HG03439 (cell line): ENCODE measurements around the gene ARRB2.
"Not testable (repeated sequence)": the region's sequence is repeated elsewhere in the genome, so short reads cannot be mapped to it uniquely, and the experiment has no call there.

Source experiments
- ATAC-seq: cut with Tn5 transposase; IDR thresholded peaks from one replicate; pipeline ENCODE4 v1.9.1; 2021; ENCODE audit warnings: mild to moderate bottlenecking, moderate library complexity; ENCODE audit not compliant: unreplicated experiment

Gene ARRB2

GRCh38 chr17:4709794-4710692 lies at the start of gene ARRB2:
Gene ARRB2, plus strand, starts transcription at chr17:4710632. Its CDS starts 90 bp downstream, at chr17:4710722.
- peak; percentile 81 for ATAC-seq

GRCh38 chr17:4663711-4664110 lies 46.7 kb upstream of the ARRB2 start:
- ATAC-seq = no peak

- no peak for ATAC-seq
Observed at GRCh38 chr17:4664230-4664629, 46.2 kb upstream of the ARRB2 start.

- no peak for ATAC-seq
Observed at GRCh38 chr17:4665027-4665426, 45.4 kb upstream of the ARRB2 start.

GRCh38 chr17:4666296-4666695 lies 44.1 kb upstream of the ARRB2 start:
- no peak for ATAC-seq

- ATAC-seq = no peak
Observed at GRCh38 chr17:4667166-4667565, 43.3 kb upstream of the ARRB2 start.

- ATAC-seq = no peak
Observed at GRCh38 chr17:4672055-4672630, 38.3 kb upstream of the ARRB2 start.

- ATAC-seq = no peak
Observed at GRCh38 chr17:4672751-4673150, 37.7 kb upstream of the ARRB2 start.

GRCh38 chr17:4673169-4673568 lies 37.3 kb upstream of the ARRB2 start:
- no peak for ATAC-seq

GRCh38 chr17:4673986-4674684 lies 36.3 kb upstream of the ARRB2 start:
- no peak for ATAC-seq

- no peak for ATAC-seq
Observed at GRCh38 chr17:4674685-4674998, 35.8 kb upstream of the ARRB2 start.

- no peak for ATAC-seq
Observed at GRCh38 chr17:4675791-4676190, 34.6 kb upstream of the ARRB2 start.

GRCh38 chr17:4676791-4677190 lies 33.6 kb upstream of the ARRB2 start:
- no peak for ATAC-seq

- no peak for ATAC-seq
Observed at GRCh38 chr17:4678448-4679026, 31.9 kb upstream of the ARRB2 start.

GRCh38 chr17:4679658-4680057 lies 30.8 kb upstream of the ARRB2 start:
- no peak for ATAC-seq

GRCh38 chr17:4683739-4684138 lies 26.7 kb upstream of the ARRB2 start:
- ATAC-seq = not testable (repeated sequence)

GRCh38 chr17:4689872-4690271 lies 20.6 kb upstream of the ARRB2 start:
- not testable (repeated sequence) for ATAC-seq

- ATAC-seq = no peak
Observed at GRCh38 chr17:4690745-4691144, 19.7 kb upstream of the ARRB2 start.

GRCh38 chr17:4691686-4692085 lies 18.7 kb upstream of the ARRB2 start:
- no peak for ATAC-seq

GRCh38 chr17:4693416-4693815 lies 17.0 kb upstream of the ARRB2 start:
- no peak for ATAC-seq

- peak; percentile 54 for ATAC-seq
Observed at GRCh38 chr17:4696437-4696805, 14.0 kb upstream of the ARRB2 start.
